ENCODE data around the gene TRAF3IP1. TPM values are rescaled to one million over a fixed set of nuclear protein-coding genes. Genes with fewer than 3 reads are reported as not detected.
"Not testable (repeated sequence)": the region's sequence is repeated elsewhere in the genome, so short reads cannot be mapped to it uniquely, and the experiment has no call there.

The TRAF3IP1 gene
- polyA plus RNA-seq, 4 donors, result 17.1 to 20.6 (median 20.1) TPM

GRCh38 chr2:238306672-238306998, 13.7 kb upstream of the TRAF3IP1 start:
- DNase-seq (ENCODE audit: low read depth in 4 of 4, low spot score in 3 of 4), result no peak

GRCh38 chr2:238308177-238308576, 12.1 kb upstream of the TRAF3IP1 start:
- DNase-seq (ENCODE audit: low read depth in 4 of 4, low spot score in 3 of 4), result no peak

GRCh38 chr2:238310721-238311120, 9.6 kb upstream of the TRAF3IP1 start:
- DNase-seq (ENCODE audit: low read depth in 4 of 4, low spot score in 3 of 4), result not testable (repeated sequence)

GRCh38 chr2:238313289-238313990, 6.9 kb upstream of the TRAF3IP1 start:
- DNase-seq (ENCODE audit: low read depth in 4 of 4, low spot score in 3 of 4), result no peak

GRCh38 chr2:238313991-238314350, 6.3 kb upstream of the TRAF3IP1 start:
- no peak for DNase-seq (ENCODE audit: low read depth in 4 of 4, low spot score in 3 of 4)

- DNase-seq (ENCODE audit: low read depth in 4 of 4, low spot score in 3 of 4), result no peak
Observed at GRCh38 chr2:238314576-238314975, 5.7 kb upstream of the TRAF3IP1 start.

GRCh38 chr2:238315031-238315595, 5.2 kb upstream of the TRAF3IP1 start:
- no peak for DNase-seq (ENCODE audit: low read depth in 4 of 4, low spot score in 3 of 4)

GRCh38 chr2:238320648-238321281, 447 bp downstream of the TRAF3IP1 start:
- no peak for DNase-seq (ENCODE audit: low read depth in 4 of 4, low spot score in 3 of 4)

GRCh38 chr2:238321467-238321866, 1.1 kb downstream of the TRAF3IP1 start:
- DNase-seq (ENCODE audit: low read depth in 4 of 4, low spot score in 3 of 4), result no peak

GRCh38 chr2:238322001-238322411, 1.7 kb downstream of the TRAF3IP1 start:
- no peak for DNase-seq (ENCODE audit: low read depth in 4 of 4, low spot score in 3 of 4)

- not testable (repeated sequence) for DNase-seq (ENCODE audit: low read depth in 4 of 4, low spot score in 3 of 4)
Observed at GRCh38 chr2:238324248-238324647, 3.9 kb downstream of the TRAF3IP1 start.

GRCh38 chr2:238325694-238326093, 5.4 kb downstream of the TRAF3IP1 start:
- DNase-seq (ENCODE audit: low read depth in 4 of 4, low spot score in 3 of 4), result no peak

- no peak for DNase-seq (ENCODE audit: low read depth in 4 of 4, low spot score in 3 of 4)
Observed at GRCh38 chr2:238326801-238327365, 6.6 kb downstream of the TRAF3IP1 start.

GRCh38 chr2:238327751-238328150, 7.4 kb downstream of the TRAF3IP1 start:
- DNase-seq (ENCODE audit: low read depth in 4 of 4, low spot score in 3 of 4), result no peak

GRCh38 chr2:238330391-238330790, 10.1 kb downstream of the TRAF3IP1 start:
- no peak for DNase-seq (ENCODE audit: low read depth in 4 of 4, low spot score in 3 of 4)

- no peak for DNase-seq (ENCODE audit: low read depth in 4 of 4, low spot score in 3 of 4)
Observed at GRCh38 chr2:238331916-238332315, 11.6 kb downstream of the TRAF3IP1 start.

GRCh38 chr2:238334885-238335284, 14.6 kb downstream of the TRAF3IP1 start:
- DNase-seq (ENCODE audit: low read depth in 4 of 4, low spot score in 3 of 4), result no peak

- DNase-seq (ENCODE audit: low read depth in 4 of 4, low spot score in 3 of 4), result not testable (repeated sequence)
Observed at GRCh38 chr2:238335591-238335990, 15.3 kb downstream of the TRAF3IP1 start.

- DNase-seq (ENCODE audit: low read depth in 4 of 4, low spot score in 3 of 4), result no peak
Observed at GRCh38 chr2:238336151-238336550, 15.8 kb downstream of the TRAF3IP1 start.

- no peak for DNase-seq (ENCODE audit: low read depth in 4 of 4, low spot score in 3 of 4)
Observed at GRCh38 chr2:238336793-238337444, 16.6 kb downstream of the TRAF3IP1 start.

- no peak for DNase-seq (ENCODE audit: low read depth in 4 of 4, low spot score in 3 of 4)
Observed at GRCh38 chr2:238337846-238338245, 17.5 kb downstream of the TRAF3IP1 start.
